AG09309 (cell line): ENCODE measurements around the gene ING5.
"Not testable (repeated sequence)": the region's sequence is repeated elsewhere in the genome, so short reads cannot be mapped to it uniquely, and the experiment has no call there.

Experiments
- DNase-seq: peaks from one replicate; pipeline ENCODE4 v3.0.0-alpha.2; 2010; ENCODE audit warnings: low read depth
- H3K4me3 ChIP-seq: 2 replicates; pipeline ENCODE4 v1.5.1; 2011; ENCODE audit warnings: mild to moderate bottlenecking, low read depth, low read length, moderate library complexity; ENCODE audit not compliant: control insufficient read depth
- CTCF ChIP-seq: IDR thresholded peaks from 2 replicates; pipeline ENCODE4 v1.5.1; 2011; ENCODE audit warnings: mild to moderate bottlenecking, low read depth, low read length, inconsistent platforms; ENCODE audit not compliant: insufficient read depth, control insufficient read depth; ENCODE audit errors: missing control alignments

Gene ING5

DNA sequence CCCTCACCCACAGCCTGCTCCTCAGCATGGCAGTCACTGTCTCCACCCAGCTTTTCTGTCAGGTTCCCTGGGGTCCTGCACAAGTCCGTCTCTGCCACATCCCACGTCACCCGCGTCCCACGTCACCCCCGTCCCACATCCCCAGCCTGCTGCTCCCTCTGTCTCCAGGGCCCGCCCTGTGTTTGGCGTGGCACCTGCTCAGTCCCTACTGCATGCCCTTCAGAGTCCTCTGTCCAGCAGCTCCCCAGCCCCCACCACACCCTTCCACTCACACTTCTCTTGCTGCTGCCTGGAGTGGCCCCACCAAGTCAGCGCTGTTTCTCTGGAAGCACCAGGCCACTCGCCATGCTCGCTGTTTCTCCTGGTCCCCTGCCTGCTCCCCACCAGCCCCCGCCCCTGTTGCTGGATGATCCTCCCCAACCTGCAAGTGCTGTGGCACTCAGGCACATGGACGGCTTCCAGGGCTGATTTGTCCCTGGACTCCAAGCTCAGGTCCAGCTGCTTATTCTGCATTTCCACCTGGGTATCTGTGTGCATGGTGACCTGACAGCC, 45.6 kb upstream of the ING5 start:
- no peak for TF ChIP-seq CTCF
- DNase-seq: no peak
- H3K4me3 ChIP-seq: no peak overlapping the region

DNA sequence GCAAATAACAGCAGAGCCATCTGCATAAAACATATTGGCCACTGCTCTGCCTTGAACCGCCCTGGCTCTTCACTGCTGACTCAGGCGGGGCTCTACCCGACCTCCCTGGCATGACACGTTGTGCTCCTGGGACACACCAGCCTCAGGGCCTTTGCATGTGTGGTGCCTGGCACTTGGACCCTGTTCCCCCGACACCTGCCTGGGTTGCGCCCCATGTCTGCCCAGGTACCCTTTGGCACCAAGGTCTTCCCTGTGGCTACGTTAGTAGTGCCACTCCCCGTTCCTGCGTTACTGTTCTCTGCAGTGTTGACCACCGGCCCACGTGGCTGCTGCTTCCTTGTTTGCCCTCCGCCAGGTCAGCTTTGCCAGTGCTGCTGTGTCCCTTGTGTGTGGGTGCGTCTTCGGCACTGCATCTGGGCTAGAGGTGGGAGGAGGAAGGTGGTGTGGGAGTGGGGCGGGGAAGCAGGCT, 44.0 kb upstream of the ING5 start:
- no peak for TF ChIP-seq CTCF
- no peak overlapping the region for H3K4me3 ChIP-seq
- DNase-seq: no peak

- no peak overlapping the region for H3K4me3 ChIP-seq
- no peak for TF ChIP-seq CTCF
- no peak for DNase-seq
Measured at GRCh38 chr2:241658296-241658695, 43.5 kb upstream of the ING5 start.

DNA sequence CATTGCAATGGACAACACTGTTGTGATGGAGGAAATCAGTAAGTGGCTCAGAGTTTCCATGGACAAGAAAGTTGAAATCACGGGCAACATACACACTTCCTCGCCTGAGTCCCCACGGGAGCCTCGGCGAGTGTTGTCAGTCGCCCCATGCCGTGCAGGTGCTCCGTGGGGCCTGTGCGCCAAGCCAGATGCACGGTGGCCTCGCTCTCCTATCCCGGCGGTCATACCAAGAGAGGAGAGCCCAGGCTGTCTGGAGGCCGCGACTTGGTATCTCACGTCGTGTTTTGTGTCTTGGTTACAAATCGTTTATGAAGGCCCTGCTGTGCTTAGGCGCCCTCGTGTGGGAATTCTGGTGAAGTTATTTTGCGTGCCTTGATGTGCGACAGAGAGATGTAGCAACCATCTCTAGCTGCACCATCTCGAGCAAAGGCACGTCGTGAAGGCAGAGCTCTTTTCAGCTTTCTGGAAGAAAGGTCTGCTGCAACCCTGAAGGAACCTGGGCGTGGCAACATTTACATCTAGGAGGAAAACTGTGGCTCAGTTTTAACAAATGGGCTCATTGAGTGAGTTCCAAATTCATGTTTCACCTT, 42.6 kb upstream of the ING5 start:
- peak; percentile 74 for TF ChIP-seq CTCF
- H3K4me3 ChIP-seq: no peak overlapping the region
- no peak for DNase-seq

- TF ChIP-seq CTCF: no peak
Measured at GRCh38 chr2:241660593-241661213, 41.1 kb upstream of the ING5 start.

GRCh38 chr2:241662731-241663130, 39.1 kb upstream of the ING5 start:
- not testable (repeated sequence) for H3K4me3 ChIP-seq, DNase-seq

More at GRCh38 chr2:241660593-241661213, 41.1 kb upstream of the ING5 start:
- no peak for DNase-seq
- H3K4me3 ChIP-seq: no peak overlapping the region

- no peak for DNase-seq
- peak overlapping the region; percentile 31; the same call in 1 of the 2 replicates for H3K4me3 ChIP-seq
- no peak for TF ChIP-seq CTCF
Measured at GRCh38 chr2:241665731-241666440, 36.0 kb upstream of the ING5 start.
